ENCODE measurements around the gene ZKSCAN1. TPM values are rescaled to one million over a fixed set of nuclear protein-coding genes. Genes with fewer than 3 reads are reported as not detected.

The ZKSCAN1 gene
- total RNA-seq, 1 experiment from 2014 or later = 61.2 TPM

- H3K4me2 ChIP-seq (ENCODE audit: low read length) = no peak overlapping the region
- no peaks in the 10 kb centered on the region for H3K9me3 ChIP-seq (ENCODE audit: control insufficient read depth in 1 of 2, insufficient read depth in 1 of 2, low read depth in 1 of 2, low read length in 2 of 2)
- H3K79me2 ChIP-seq (ENCODE audit: insufficient read depth, low read length) = no peaks in the 10 kb centered on the region
- no peak for DNase-seq (ENCODE audit: low read depth, low spot score)
- TF ChIP-seq EZH2 (IDR thresholded peaks at IDR 0.05) = no peak
- TF ChIP-seq TCF7L2 (IDR thresholded peaks at IDR 0.05; ENCODE audit: borderline replicate concordance, extremely low read depth, insufficient read depth, insufficient read length) = no peak
- TF ChIP-seq POLR2AphosphoS5 (IDR thresholded peaks at IDR 0.05; ENCODE audit: low read depth, low read length) = no peak
- TF ChIP-seq ZBTB33 (IDR thresholded peaks at IDR 0.05; ENCODE audit: extremely low read depth, insufficient replicate concordance, low read length) = no peak
- TF ChIP-seq EGR1 (IDR thresholded peaks at IDR 0.05; ENCODE audit: low read depth) = no peak
- no peak for TF ChIP-seq CTCF (IDR thresholded peaks at IDR 0.05 in 2 of 3, conservative IDR thresholded peaks at IDR 0.05 in 1 of 3; ENCODE audit: borderline replicate concordance in 1 of 3, insufficient read depth in 1 of 3, low read depth in 2 of 3, low read length in 2 of 3)
- no peak for TF ChIP-seq ATF3 (IDR thresholded peaks at IDR 0.05)
- TF ChIP-seq YY1 (IDR thresholded peaks at IDR 0.05; ENCODE audit: extremely low read depth, insufficient replicate concordance, low read depth, low read length) = no peak
- TF ChIP-seq RAD21 (IDR thresholded peaks at IDR 0.05; ENCODE audit: low read depth) = no peak
- TF ChIP-seq ZNF274 (IDR thresholded peaks at IDR 0.05; ENCODE audit: low read depth, low read length) = no peak
- no peak for TF ChIP-seq FOSL1 (IDR thresholded peaks at IDR 0.05; ENCODE audit: low read depth)
- TF ChIP-seq ELF1 (IDR thresholded peaks at IDR 0.05; ENCODE audit: borderline replicate concordance, low read depth) = no peak
- TF ChIP-seq CBX3 (IDR thresholded peaks at IDR 0.05; ENCODE audit: low read depth) = no peak
- TF ChIP-seq MAX (IDR thresholded peaks at IDR 0.05) = no peak
- TF ChIP-seq SRF (IDR thresholded peaks at IDR 0.05; ENCODE audit: low read depth) = no peak
- no peak for ATAC-seq
- H4K20me1 ChIP-seq (ENCODE audit: insufficient read depth) = no peaks in the 10 kb centered on the region
- no peaks in the 10 kb centered on the region for H3K27me3 ChIP-seq (ENCODE audit: insufficient read depth, low read length)
- ChIA-PET RAD21 (ENCODE audit: low non-redundant PET in 1 of 2, low total read pairs in 2 of 2, uncharacterized antibody in 2 of 2, unreplicated experiment in 2 of 2) (interaction anchor here in 1 of 2 experiments (0.6 kb wide), 1 partner anchor 9 kb away, joined by 6 read pairs; no protein-coding TSS in a partner anchor), POLR2A (no interaction called here), CTCF (no interaction called here)
- BruUV-seq (replicated peaks) = no TSS peak
- H3K4me3 ChIP-seq (replicated peaks in 1 of 2; ENCODE audit: low read depth in 1 of 2, low read length in 2 of 2) = no peak overlapping the region
- no peak overlapping the region for H3K9ac ChIP-seq (ENCODE audit: low read length)
- no peak overlapping the region for H3K27ac ChIP-seq (ENCODE audit: low read depth, low read length)
- H3K4me1 ChIP-seq (ENCODE audit: control insufficient read depth in 1 of 2, insufficient read depth in 2 of 2, low read length in 2 of 2) = peaks cover 0 to 5% of the 10 kb centered on the region in 2 experiments; a peak in 2 of 4 replicates
- H3K36me3 ChIP-seq (ENCODE audit: control insufficient read depth in 1 of 2, insufficient read depth in 2 of 2, low read length in 2 of 2) = no peaks in the 10 kb centered on the region
- no peaks in the 10 kb centered on the region for H3K9me2 ChIP-seq (ENCODE audit: insufficient read depth)
- no peak overlapping the region for H2AFZ ChIP-seq (ENCODE audit: low read depth, low read length, poor library complexity, severe bottlenecking)
- intact Hi-C loops (cut with micrococcal nuclease) = no loop called here
Measured at GRCh38 chr7:99997545-99998137, 17.8 kb upstream of the ZKSCAN1 start.
